Uterus (tissue), 4 donors: ENCODE results near the gene RASL10B. TPM values are rescaled to one million over a fixed set of nuclear protein-coding genes. Genes with fewer than 3 reads are reported as not detected.

ENCODE experiments used
- DNase-seq, 2 donors: peaks; one replicate each; pipeline ENCODE4 v3.0.0-alpha.2; 2019 to 2020
- H3K27ac ChIP-seq, 2 donors: fragments of 200-600 bp; sonication (generic); 1 replicate in 1 of 2; 2 replicates in 1 of 2; pipeline ENCODE4 v1.5.1; 2016 to 2018
- H3K27me3 ChIP-seq, 2 donors: fragments of 200-600 bp; sonication (generic); one replicate each; pipeline ENCODE4 v1.5.1; 2018 to 2019; ENCODE audit warnings: control low read depth in 1 of 2
- H3K36me3 ChIP-seq, 2 donors: fragments of 200-600 bp; sonication (generic); one replicate each; pipeline ENCODE4 v1.5.1; 2019; ENCODE audit warnings: control low read depth in 1 of 2
- H3K4me1 ChIP-seq, 2 donors: fragments of 200-600 bp; sonication (generic); one replicate each; pipeline ENCODE4 v1.5.1; 2018 to 2019; ENCODE audit warnings: control low read depth in 1 of 2
- H3K4me3 ChIP-seq, 2 donors: fragments of 200-600 bp; sonication (generic); 1 replicate in 1 of 2; 2 replicates in 1 of 2; pipeline ENCODE4 v1.5.1; 2018 to 2019; ENCODE audit warnings: mild to moderate bottlenecking in 1 of 2
- H3K9me3 ChIP-seq, 2 donors: fragments of 200-600 bp; sonication (generic); one replicate each; pipeline ENCODE4 v1.5.1; 2019; ENCODE audit warnings: control low read depth in 1 of 2
- POLR2A ChIP-seq, 2 donors: fragments of 450-650 bp; IDR thresholded peaks; one replicate each; pipeline ENCODE4 v1.6.1; 2016; ENCODE audit warnings: antibody characterized with exemption in 2 of 2, mild to moderate bottlenecking in 1 of 2, moderate library complexity in 1 of 2
- intact Hi-C: fragments of 100-400 bp; cut with DNase I; formaldehyde crosslinking; loops from one replicate; pipeline ENCODE4 v1.15.1; 2023; ENCODE audit warnings: low total_unique reads
- total RNA-seq, 4 donors: library from RNA; depleted of rRNA in 3 of 4; stranded (reverse); fragments of >200 nt in 3 of 4; gene quantifications; one replicate each; pipeline versions ENCODE4 v1.1.0 to v1.2.4, GENCODE V29; 2014 to 2023
- TF ChIP-seq, protein P1 (sequence below), 4 experiments: fragments of 200-600 bp in 2 of 4; fragments of 450-650 bp in 2 of 4; sonication (generic) in 2 of 4; IDR thresholded peaks; one replicate each; pipeline ENCODE4 v1.5.1; 2016 to 2019; ENCODE audit warnings: antibody characterized with exemption in 4 of 4, mild to moderate bottlenecking in 2 of 4, moderate library complexity in 1 of 4
- donor health status: DM: yes; HTN: yes; CAD: no.

The RASL10B gene
- total RNA-seq, 4 donors from 2014 or later = 0.77 to 5.6 (median 3.3) TPM

DNA sequence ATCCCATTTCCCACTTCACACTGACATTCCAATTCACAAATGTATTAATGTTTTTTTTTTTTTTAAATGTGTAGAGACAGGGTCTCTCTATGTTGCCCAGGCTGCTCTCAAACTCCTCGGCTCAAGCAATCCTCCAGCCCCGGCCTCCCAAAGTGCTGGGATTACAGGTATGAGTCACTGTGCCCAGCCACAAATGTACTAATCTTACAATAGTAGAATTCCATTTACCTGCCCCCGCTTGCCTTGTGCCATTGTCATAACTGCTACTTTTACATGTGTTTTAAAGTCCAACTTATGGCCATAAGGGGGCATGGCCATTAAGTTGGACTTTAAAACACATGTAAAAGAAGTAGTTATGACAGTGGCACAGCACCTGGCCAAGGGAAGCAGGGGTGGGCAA is 59.4 kb downstream of the RASL10B start:
- TF ChIP-seq POLR2A (IDR thresholded peaks at IDR 0.05) = no peak
- TF ChIP-seq, protein P1, sequence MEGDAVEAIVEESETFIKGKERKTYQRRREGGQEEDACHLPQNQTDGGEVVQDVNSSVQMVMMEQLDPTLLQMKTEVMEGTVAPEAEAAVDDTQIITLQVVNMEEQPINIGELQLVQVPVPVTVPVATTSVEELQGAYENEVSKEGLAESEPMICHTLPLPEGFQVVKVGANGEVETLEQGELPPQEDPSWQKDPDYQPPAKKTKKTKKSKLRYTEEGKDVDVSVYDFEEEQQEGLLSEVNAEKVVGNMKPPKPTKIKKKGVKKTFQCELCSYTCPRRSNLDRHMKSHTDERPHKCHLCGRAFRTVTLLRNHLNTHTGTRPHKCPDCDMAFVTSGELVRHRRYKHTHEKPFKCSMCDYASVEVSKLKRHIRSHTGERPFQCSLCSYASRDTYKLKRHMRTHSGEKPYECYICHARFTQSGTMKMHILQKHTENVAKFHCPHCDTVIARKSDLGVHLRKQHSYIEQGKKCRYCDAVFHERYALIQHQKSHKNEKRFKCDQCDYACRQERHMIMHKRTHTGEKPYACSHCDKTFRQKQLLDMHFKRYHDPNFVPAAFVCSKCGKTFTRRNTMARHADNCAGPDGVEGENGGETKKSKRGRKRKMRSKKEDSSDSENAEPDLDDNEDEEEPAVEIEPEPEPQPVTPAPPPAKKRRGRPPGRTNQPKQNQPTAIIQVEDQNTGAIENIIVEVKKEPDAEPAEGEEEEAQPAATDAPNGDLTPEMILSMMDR (IDR thresholded peaks at IDR 0.05) = no peak
- intact Hi-C loops = no loop called here
- H3K27ac ChIP-seq = no peak overlapping the region
- no peak for DNase-seq
- no peaks in the 10 kb centered on the region for H3K36me3 ChIP-seq
- H3K27me3 ChIP-seq = no peaks in the 10 kb centered on the region
- H3K4me3 ChIP-seq = no peak overlapping the region
- no peaks in the 10 kb centered on the region for H3K9me3 ChIP-seq
- H3K4me1 ChIP-seq = peaks cover 0 to 9% of the 10 kb centered on the region in 2 donors

DNA sequence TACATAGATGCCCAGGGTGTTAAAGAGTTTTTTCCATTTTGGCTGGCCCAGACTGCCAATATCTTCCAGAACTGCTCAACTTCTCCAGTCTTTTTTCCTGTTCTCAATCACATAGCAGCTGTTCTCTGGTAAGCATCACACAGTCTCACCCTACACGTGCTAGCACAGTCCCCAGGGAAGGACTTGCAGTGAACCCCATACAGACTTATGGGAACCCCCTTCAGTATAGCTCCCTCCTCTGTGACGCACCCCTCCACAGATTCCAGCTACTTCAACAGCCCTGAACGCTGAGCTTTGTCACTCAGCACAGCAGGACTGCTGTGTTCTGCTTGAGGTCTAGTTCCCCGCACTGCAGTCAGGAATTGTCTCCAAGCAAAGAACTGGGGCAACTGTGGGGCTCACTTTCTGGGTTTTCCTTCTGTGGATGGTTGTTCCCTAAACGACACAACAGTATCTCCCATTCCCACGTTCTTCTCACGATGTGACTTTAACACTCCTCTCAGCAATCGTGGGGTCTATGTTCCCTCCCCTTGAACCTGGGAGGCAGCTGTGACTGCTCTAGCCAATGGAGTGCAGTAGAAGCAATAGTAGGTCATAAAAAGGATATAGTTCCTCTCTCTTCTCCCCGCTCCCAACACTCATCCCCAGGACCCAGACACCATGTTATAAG is 60.4 kb downstream of the RASL10B start:
- Histone ChIP-seq H3K9me3 (no peaks in the 10 kb centered on the region), H3K4me3 (no peak overlapping the region), H3K4me1 (peaks cover 0 to 11% of the 10 kb centered on the region in 2 donors), H3K36me3 (no peaks in the 10 kb centered on the region), H3K27ac (no peak overlapping the region), H3K27me3 (no peaks in the 10 kb centered on the region)
- TF ChIP-seq, protein P1 (IDR thresholded peaks at IDR 0.05) = no peak
- intact Hi-C loops = no loop called here
- DNase-seq = no peak

Other genes with a start within 250 kb of the RASL10B start
- 1 to 10 TPM in 2 of 4 donors, under 1 TPM in 2; 0.55 to 2.8 (median 1.4) TPM for gene SLFN12L, start 194.0 kb upstream of the RASL10B start, total RNA-seq
- under 1 TPM in 1 of 4 donors, not detected in 3; 0.76 TPM for gene SLFN14, start 170.8 kb upstream of the RASL10B start, total RNA-seq
- gene PEX12, start 153.1 kb upstream of the RASL10B start, total RNA-seq = 10 to 100 TPM in 1 of 4 donors, 1 to 10 TPM in 3; 5.3 to 15.9 (median 8.6) TPM
- gene AP2B1, start 144.3 kb upstream of the RASL10B start, total RNA-seq = 100 to 1,000 TPM in 1 of 4 donors, 10 to 100 TPM in 3; 40.7 to 124 (median 61.5) TPM
- gene GAS2L2, start 21.6 kb downstream of the RASL10B start, total RNA-seq = under 1 TPM in 1 of 4 donors, not detected in 3; 0.69 TPM
- not detected for gene C17orf50, start 29.2 kb downstream of the RASL10B start, total RNA-seq
- gene MMP28, start 64.0 kb downstream of the RASL10B start, total RNA-seq = 10 to 100 TPM in 3 of 4 donors, 1 to 10 TPM in 1; 2.9 to 58.4 (median 11.0) TPM
- gene TAF15, start 77.8 kb downstream of the RASL10B start, total RNA-seq = 100 to 1,000 TPM in 3 of 4 donors, 10 to 100 TPM in 1; 68.5 to 167 (median 113) TPM
- gene HEATR9, start 137.3 kb downstream of the RASL10B start, total RNA-seq = not detected
- 10 to 100 TPM in 1 of 4 donors, 1 to 10 TPM in 1, under 1 TPM in 2; 0.29 to 39.5 (median 2.1) TPM for gene CCL5, start 148.7 kb downstream of the RASL10B start, total RNA-seq
- 1 to 10 TPM in 1 of 4 donors, not detected in 3; 3.5 TPM for gene RDM1, start 199.1 kb downstream of the RASL10B start, total RNA-seq
- not detected for gene LYZL6, start 212.1 kb downstream of the RASL10B start, total RNA-seq
- gene CCL16, start 249.9 kb downstream of the RASL10B start, total RNA-seq = 1 to 10 TPM in 1 of 4 donors, not detected in 3; 1.6 TPM